Measurements from ENCODE around the gene SUFU.

Gene SUFU

GRCh38 chr10:102654969-102655368 lies 151.2 kb downstream of the SUFU start:
- DNase-seq (ENCODE audit: low spot score), result no peak
- TF ChIP-seq CTCF (IDR thresholded peaks at IDR 0.05; ENCODE audit: extremely low read depth, missing control alignments), result no peak

- TF ChIP-seq CTCF (IDR thresholded peaks at IDR 0.05; ENCODE audit: extremely low read depth, missing control alignments), result no peak
- no peak for DNase-seq (ENCODE audit: low spot score)
Measured at GRCh38 chr10:102656026-102656425, 152.3 kb downstream of the SUFU start.

GRCh38 chr10:102656791-102657371 lies 153.1 kb downstream of the SUFU start:
- DNase-seq (ENCODE audit: low spot score), result no peak
- no peak for TF ChIP-seq CTCF (IDR thresholded peaks at IDR 0.05; ENCODE audit: extremely low read depth, missing control alignments)

GRCh38 chr10:102657451-102657850 lies 153.7 kb downstream of the SUFU start:
- no peak for DNase-seq (ENCODE audit: low spot score)
- TF ChIP-seq CTCF (IDR thresholded peaks at IDR 0.05; ENCODE audit: extremely low read depth, missing control alignments), result no peak

GRCh38 chr10:102657984-102658724 lies 154.4 kb downstream of the SUFU start:
- no peak for DNase-seq (ENCODE audit: low spot score)
- no peak for TF ChIP-seq CTCF (IDR thresholded peaks at IDR 0.05; ENCODE audit: extremely low read depth, missing control alignments)

- no peak for DNase-seq (ENCODE audit: low spot score)
- TF ChIP-seq CTCF (IDR thresholded peaks at IDR 0.05; ENCODE audit: extremely low read depth, missing control alignments), result no peak
Measured at GRCh38 chr10:102658802-102659201, 155.0 kb downstream of the SUFU start.

GRCh38 chr10:102660888-102661657 lies 157.3 kb downstream of the SUFU start:
- no peak for TF ChIP-seq CTCF (IDR thresholded peaks at IDR 0.05; ENCODE audit: extremely low read depth, missing control alignments)
- DNase-seq (ENCODE audit: low spot score), result peak; percentile 90
